Activated CD8-positive, alpha-beta memory T cell treated with anti-CD3 and anti-CD28 coated beads, Interleukin-2, amount 50 U/mL, for 24 hours (primary cell): ENCODE measurements around the gene GGT6.

Experiments used
- DNase-seq: peaks from one replicate; pipeline ENCODE4 v3.0.0-alpha.2; 2020; ENCODE audit errors: extremely low read depth

Gene GGT6

GRCh38 chr17:4574448-4575045, 14.2 kb upstream of the GGT6 start:
- DNase-seq: no peak

- DNase-seq: peak; percentile 47
Measured at GRCh38 chr17:4573669-4574068, 13.3 kb upstream of the GGT6 start.

GRCh38 chr17:4573115-4573514, 12.7 kb upstream of the GGT6 start:
- no peak for DNase-seq

GRCh38 chr17:4572131-4572530, 11.8 kb upstream of the GGT6 start:
- no peak for DNase-seq

DNA sequence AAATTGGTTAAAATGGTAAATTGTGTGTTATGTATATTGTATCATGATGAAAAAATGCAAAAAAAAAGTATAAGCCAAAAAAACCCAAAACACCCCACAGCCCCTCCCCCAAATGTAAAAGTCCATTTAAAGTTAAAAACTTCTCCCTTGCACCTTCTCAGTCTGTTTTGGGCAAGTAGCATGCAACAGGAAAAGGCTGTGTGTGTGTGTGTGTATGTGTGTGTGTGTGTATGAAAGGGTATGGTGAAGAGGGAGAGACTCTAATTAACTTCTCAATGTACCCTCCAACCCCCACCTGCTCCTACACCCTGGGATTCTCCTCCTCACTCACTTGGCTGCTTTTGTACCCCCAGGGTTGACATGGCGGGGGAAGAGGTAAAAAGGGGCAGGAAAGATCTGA, 9.2 kb upstream of the GGT6 start:
- DNase-seq: no peak

DNA sequence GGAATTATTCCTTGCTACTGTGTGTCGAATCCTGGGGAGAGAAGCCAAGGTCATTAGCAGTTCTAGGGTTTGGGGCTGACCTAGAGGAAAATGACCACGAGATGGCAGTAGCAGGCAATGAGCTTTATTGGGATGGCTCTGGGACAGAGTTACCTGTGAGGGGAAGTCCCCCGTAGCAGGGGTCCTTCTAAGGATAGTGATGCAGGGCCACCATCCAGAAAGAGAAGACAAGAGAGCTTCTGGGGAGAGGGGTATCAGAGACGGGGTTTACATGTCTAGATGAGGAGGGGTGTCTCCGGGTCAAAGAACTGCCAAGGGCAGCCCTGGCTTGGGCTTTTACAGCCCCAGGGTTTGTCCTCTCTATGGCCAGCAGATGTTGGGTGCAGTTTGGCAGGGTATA, 6.4 kb upstream of the GGT6 start:
- no peak for DNase-seq

GRCh38 chr17:4565209-4566141, 5.1 kb upstream of the GGT6 start:
- no peak for DNase-seq

DNA sequence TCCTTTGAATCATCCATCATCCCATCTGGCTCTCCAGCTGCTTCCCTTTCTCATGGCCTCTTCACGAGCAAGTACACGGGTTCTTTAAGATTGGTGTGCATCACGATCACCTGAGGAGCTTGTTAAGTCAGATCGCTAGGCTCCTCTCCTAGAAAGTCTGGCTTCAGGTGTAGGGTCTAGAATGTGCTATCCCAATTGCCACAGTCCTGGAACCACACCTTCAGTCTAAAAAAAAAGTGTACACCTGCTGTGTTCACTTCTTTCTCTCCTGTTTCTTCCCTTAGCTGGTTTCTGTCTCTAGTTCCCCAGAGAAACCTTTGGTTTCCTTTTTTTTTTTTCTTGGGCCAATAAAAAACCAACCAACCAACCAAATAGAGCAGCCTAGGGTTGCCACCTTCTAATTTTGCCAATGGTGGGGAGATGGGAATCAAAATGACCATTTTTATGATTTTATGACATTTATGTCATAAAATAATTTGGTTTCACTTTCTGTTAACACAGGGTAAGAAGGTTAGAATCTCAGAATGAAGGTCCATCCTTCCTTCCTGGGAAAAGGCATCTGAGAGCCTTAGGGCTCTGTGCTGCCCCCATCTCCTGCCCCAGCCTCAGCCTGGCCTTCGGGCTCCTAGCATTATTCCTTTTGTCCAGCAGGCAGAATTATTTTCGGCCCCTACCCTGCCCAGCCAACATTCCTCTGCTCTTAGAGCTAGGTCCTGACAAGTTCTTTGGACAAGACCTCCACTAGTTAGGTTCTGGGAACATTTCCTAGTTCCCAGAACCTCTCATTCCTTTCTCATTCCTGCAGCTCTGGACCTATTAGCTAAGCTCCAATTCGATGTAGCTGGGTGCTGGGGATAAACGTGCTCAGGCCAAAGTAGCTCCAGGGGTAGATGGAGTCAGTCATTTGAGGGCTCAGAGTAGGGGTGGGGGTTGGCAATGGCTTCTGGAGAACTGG, 1.9 kb upstream of the GGT6 start:
- no peak for DNase-seq

DNA sequence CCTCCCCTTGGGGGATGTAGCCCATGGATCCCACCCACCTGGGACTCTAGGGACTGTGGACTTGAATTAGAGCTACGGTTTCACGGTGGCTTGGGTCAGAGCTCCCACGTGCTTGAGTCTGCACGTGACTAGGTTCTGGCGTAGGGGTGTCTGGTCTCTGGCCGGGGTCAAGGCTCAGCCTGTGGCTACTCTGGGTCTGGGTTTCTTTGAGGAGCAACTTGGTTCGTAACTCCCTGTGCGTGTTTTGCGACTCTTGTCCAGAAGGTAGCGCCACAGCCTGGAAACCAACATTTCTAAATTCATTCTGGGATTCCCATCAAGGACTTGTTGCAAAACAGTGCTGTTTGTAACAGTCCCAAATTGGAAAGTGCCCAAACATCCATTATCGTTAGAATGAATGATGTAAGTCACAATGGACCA, 470 bp upstream of the GGT6 start:
- DNase-seq: no peak

DNA sequence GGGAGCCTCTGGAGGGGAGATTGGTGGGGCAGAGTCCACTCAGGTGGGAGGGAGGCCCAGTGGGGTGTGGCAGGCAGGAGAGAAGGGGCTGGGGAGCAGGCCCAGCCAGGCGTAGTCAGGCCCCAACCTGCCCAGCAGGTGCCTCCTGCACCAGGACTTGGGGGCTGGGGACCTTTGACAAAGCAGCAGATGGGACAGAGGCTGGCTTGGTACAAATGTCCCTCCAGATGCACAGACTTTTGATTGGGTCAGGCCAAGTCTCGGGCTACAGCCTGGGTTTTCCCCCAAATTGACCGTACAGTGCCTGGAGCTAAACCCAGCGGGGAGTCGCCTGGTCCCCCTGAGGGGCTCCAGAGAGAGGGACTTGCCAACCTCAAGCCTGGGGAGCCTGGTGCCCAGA, 411 bp downstream of the GGT6 start:
- DNase-seq: no peak

- no peak for DNase-seq
Measured at GRCh38 chr17:4559139-4559791, 1.1 kb downstream of the GGT6 start.

GRCh38 chr17:4558347-4558971, 1.9 kb downstream of the GGT6 start:
- DNase-seq: no peak

DNA sequence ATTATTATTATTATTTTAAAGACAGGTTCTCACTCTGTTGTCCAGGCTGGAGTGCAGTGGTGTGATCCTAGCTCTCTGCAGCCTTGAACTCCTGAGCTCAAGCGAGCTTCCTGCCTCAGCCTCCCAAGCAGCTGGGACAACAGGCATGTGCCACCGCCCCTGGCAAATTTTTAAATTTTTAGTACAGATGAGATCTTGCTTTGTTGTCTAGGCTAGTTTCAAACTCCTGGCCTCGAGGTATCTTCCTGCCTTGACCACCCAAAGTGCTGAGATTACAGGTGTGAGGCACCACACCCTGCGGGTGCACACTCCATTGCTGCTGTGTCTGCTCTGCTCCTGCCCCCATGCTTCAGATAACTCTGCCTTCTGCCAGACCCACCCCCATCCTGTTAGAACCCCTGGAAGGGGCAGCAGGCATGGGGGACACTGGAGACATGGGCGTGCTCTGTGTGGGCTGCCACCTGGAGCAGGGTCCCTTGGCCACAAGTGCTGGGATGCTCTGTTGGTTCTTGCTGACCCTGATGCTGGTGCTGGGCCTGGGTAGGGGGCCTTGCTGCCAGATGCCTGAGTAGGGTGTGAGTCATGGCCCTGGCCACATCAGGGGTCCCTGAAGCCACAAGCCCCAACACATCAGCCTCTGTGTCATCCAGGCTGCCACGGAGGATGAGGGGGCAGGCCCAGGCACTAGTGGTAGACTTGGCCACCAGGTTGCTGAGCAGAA, 2.6 kb downstream of the GGT6 start:
- DNase-seq: no peak

- no peak for DNase-seq
Measured at GRCh38 chr17:4556996-4557395, 3.4 kb downstream of the GGT6 start.

DNA sequence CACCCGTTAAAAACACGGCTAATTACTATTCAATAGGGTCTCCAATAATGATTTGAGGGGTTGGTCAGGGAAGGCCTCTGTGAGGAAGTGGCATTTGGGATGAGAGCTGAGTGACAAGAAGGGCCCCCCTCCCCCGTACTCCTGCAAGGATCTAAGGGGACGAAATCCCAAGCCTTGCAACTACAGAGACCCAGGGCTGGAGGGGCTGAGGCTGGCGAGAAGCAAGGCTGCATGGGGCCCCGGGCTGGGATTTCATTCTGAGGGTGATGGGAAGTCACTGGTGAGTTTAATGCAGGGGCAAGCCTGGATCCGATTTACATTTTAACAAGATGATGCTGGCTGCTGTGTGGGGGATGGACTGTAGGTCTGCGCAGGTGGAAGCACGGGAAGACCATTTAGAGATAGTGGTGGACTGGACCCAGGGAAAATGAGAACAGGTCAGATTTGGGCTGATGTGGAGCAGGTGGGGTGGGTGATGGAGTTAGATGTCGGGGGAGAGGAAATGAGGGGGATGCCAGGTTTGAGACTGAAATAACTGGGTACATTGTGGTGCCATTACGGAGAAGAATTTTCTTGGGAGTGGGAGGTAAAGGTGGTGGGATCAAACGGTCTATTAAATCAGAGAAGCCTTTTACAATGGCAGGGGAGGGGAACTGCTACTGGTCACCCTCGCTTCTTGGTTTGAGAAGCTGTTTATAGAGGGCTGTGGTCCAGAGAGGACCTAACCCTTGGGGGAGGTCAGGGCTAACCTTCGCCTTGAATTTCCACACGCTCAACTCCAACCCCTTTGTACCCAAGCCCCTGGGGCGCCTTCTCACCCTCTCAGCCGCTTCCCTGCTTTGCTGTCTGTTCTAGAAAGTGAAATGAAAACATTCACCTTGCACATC, 4.3 kb downstream of the GGT6 start:
- no peak for DNase-seq

DNA sequence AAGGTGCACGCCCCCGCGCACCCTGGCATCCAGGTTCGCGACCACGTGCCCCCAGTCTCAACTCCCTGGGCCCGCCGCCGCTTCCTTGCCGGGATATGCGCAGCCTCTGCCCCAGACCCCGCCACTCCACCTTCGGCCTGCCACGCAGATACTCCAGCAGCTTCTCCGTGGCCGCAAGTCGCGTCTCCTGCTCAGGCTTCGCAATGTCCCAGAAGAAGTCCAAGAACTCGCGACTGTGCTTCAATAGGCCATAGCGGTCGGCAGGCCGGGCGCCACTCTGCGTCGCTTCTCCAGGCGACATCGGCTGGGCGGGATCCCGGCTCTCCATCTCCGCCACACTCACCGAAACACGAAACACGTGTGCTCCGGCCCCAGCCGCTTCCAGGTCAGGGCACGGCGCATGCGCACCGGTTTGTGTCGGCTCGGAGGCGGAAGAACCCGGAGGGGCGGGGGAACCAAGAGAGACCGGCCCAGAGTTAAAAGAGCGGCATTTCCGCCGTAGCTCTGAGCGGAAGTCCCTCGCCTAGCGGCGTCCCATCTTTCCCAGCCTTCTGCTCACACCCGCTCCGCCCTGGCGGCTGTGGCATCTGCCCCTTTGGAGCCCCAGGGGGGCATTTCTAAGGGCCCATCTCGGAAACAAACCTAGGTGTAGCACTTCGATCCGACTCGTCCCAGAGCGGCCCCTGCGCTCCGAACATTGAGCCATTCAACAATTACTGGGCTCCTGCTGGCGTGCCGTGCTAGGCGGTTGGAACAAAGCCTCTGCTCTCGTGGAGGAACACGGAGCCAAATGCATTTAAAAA, 5.2 kb downstream of the GGT6 start, which contains the start of gene MYBBP1A:
TSS of gene MYBBP1A (minus strand) at position 388 of the 803 bp plus-strand sequence. CDS start at position 328, 60 bp downstream.
- peak; percentile 89 for DNase-seq

DNA sequence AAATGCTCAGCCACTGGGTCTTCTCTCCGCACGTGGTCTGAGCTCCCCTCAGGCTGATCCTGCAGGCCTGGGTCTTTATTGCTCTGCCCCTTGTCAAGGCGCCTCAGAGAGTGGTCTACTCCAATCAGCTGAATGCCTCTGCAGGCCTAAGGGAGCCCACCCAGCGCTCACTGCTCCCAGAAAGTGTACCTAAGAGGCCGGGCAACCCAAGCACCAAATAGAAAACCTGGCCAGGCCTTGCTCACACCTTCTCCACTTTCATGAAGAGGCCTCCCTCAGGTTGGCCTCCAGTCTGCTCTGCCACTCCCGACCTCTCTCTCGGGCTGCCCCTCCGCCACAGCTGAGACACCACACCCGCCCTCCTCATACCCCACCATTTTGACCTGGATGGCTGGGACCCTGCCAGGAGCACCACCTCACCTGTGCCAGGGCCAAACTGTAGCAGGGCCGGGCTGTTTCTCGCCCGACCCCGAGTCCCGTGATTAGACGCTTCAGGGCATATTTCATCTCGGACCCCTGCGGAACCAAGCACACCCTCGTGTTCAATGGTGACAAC, 5.9 kb downstream of the GGT6 start:
- no peak for DNase-seq

DNA sequence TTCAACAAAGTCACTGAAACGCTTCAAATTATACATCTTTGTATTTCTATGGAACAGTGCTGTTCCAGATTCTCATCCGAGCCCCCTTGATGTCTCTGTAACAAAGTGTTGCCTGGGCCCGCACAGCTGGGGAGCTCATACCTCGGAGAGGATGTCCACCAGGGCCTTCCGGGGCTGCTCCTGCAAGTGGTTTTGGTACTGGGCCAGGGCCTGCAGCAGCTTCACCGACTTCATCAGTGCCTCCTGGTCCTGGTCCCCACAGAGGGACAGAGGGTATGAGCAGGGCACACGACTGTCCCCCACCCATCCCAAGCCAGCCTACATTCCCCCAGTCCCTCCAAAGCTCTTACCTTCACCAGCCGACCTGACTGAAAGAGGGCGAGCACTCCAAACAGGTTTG, 6.7 kb downstream of the GGT6 start:
- DNase-seq: no peak
